ENCODE data around the gene OR14K1. TPM values are rescaled to one million over a fixed set of nuclear protein-coding genes. Genes with fewer than 3 reads are reported as not detected.
"Not testable (repeated sequence)": the region's sequence is repeated elsewhere in the genome, so short reads cannot be mapped to it uniquely, and the experiment has no call there.

OR14K1 gene
- total RNA-seq, 1 experiment from 2014 or later, result not detected

- Histone ChIP-seq H3K9me2 (replicated peaks; ENCODE audit: low read length) (no peaks in the 10 kb centered on the region), H3K4me3 (ENCODE audit: low read length) (no peak overlapping the region), H3K4me2 (ENCODE audit: low read length) (no peak overlapping the region), H3K27ac (ENCODE audit: low read length) (no peak overlapping the region), H4K20me1 (ENCODE audit: low read length) (no peaks in the 10 kb centered on the region), H3K79me2 (ENCODE audit: low read length) (no peaks in the 10 kb centered on the region), H3F3A (ENCODE audit: low read length, unreplicated experiment) (peaks cover 7% of the 10 kb centered on the region), H3K9me3 (ENCODE audit: low read length) (no peaks in the 10 kb centered on the region), H3K9ac (ENCODE audit: low read length) (no peak overlapping the region), H3K4me1 (ENCODE audit: insufficient read depth, low read length) (peaks cover 23% of the 10 kb centered on the region), H3K27me3 (ENCODE audit: low read length) (no peaks in the 10 kb centered on the region), H2AFZ (ENCODE audit: low read length) (no peak overlapping the region), H3K36me3 (ENCODE audit: low read depth, low read length) (no peaks in the 10 kb centered on the region)
- no TSS peak for BruUV-seq (replicated peaks)
- peak; percentile 79 for ATAC-seq
- CTCF ChIA-PET, result no interaction called here
- intact Hi-C loops (cut with micrococcal nuclease), result no loop called here
- no peak for TF ChIP-seq EZH2phosphoT487 (IDR thresholded peaks at IDR 0.05; ENCODE audit: borderline replicate concordance, low read length)
- no peak for TF ChIP-seq EZH2 (IDR thresholded peaks at IDR 0.05; ENCODE audit: low read length, unreplicated experiment)
- TF ChIP-seq CTCF (conservative IDR thresholded peaks at IDR 0.05; ENCODE audit: low read depth, low read length), result no peak
- POLR2A ChIA-PET (ENCODE audit: unreplicated experiment), result no interaction called here
- DNase-seq, result peak; percentile 83
These were observed 2.3 kb downstream of the OR14K1 start for GRCh38 chr1:247740721-247741120.

DNA sequence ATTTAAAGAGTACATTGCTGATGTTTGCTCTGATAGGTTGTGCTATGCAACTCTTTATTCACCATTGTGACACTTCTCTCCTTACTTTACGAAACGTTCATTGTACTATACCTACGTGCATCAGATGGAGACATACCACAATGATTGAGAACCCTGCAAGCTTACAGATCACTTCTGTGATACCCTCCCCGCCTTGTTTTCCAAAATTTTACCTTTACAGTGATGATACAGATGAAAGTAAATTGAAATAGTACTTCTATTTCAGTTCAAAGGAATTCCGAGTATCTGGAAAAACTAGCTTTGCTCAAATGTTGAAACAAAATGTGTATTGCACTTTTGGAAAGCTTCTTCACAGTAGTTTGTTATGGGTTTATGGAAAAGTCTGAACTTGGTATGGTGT lies 3.3 kb downstream of the OR14K1 start:
- peaks cover 33% of the 10 kb centered on the region for H3K4me1 ChIP-seq (ENCODE audit: insufficient read depth, low read length)
- no peak overlapping the region for H2AFZ ChIP-seq (ENCODE audit: low read length)
- no peaks in the 10 kb centered on the region for H3K79me2 ChIP-seq (ENCODE audit: low read length)
- TF ChIP-seq EZH2 (IDR thresholded peaks at IDR 0.05; ENCODE audit: low read length, unreplicated experiment) (no peak), EZH2phosphoT487 (IDR thresholded peaks at IDR 0.05; ENCODE audit: borderline replicate concordance, low read length) (no peak), CTCF (conservative IDR thresholded peaks at IDR 0.05; ENCODE audit: low read depth, low read length) (no peak)
- H3K4me3 ChIP-seq (ENCODE audit: low read length), result no peak overlapping the region
- no TSS peak for BruUV-seq (replicated peaks)
- H3K9ac ChIP-seq (ENCODE audit: low read length), result no peak overlapping the region
- no peaks in the 10 kb centered on the region for H3K9me2 ChIP-seq (replicated peaks; ENCODE audit: low read length)
- CTCF ChIA-PET, result interaction anchor here (0.6 kb wide), 1 partner anchor 311 kb away, joined by 3 read pairs; no protein-coding TSS in a partner anchor
- DNase-seq (peak; percentile 43), ATAC-seq (peak; percentile 30; the same call in 1 of the 2 replicates)
- POLR2A ChIA-PET (ENCODE audit: unreplicated experiment), result interaction anchor here (0.6 kb wide), 1 partner anchor 100 kb away, joined by 3 read pairs; no protein-coding TSS in a partner anchor
- no peaks in the 10 kb centered on the region for H3K27me3 ChIP-seq (ENCODE audit: low read length)
- H4K20me1 ChIP-seq (ENCODE audit: low read length), result no peaks in the 10 kb centered on the region
- no peaks in the 10 kb centered on the region for H3K9me3 ChIP-seq (ENCODE audit: low read length)
- peaks cover 7% of the 10 kb centered on the region for H3F3A ChIP-seq (ENCODE audit: low read length, unreplicated experiment)
- peak overlapping the region; percentile 42 for H3K4me2 ChIP-seq (ENCODE audit: low read length)
- intact Hi-C loops (cut with micrococcal nuclease), result no loop called here
- H3K36me3 ChIP-seq (ENCODE audit: low read depth, low read length), result no peaks in the 10 kb centered on the region
- peak overlapping the region; percentile 28 for H3K27ac ChIP-seq (ENCODE audit: low read length)

DNA sequence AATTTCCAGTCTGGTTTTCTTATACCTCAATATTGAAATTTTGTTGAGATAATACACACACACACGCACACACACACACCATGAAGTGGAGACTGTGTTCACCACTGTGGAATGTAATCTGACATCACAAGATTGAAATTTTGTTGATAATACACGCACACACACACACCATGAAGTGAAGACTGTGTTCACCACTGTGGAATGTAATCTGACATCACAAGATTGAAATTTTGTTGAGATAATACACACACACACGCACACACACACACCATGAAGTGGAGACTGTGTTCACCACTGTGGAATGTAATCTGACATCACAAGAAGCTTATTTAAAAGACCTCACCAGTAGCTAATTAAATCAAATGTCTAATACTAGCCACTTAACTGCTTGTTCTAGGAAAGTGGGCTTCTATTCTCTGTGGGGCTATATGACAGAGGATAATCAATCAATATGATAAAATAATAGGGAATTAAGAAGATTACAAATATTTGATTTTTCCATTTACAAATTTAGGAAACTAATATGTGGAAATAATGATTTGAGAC lies 3.9 kb downstream of the OR14K1 start:
- H3K4me3 ChIP-seq (ENCODE audit: low read length); H3K9me2 ChIP-seq (replicated peaks; ENCODE audit: low read length); H3K27me3 ChIP-seq (ENCODE audit: low read length); H3K9me3 ChIP-seq (ENCODE audit: low read length); H3F3A ChIP-seq (ENCODE audit: low read length, unreplicated experiment); H3K36me3 ChIP-seq (ENCODE audit: low read depth, low read length); H3K9ac ChIP-seq (ENCODE audit: low read length); H3K79me2 ChIP-seq (ENCODE audit: low read length); BruUV-seq (replicated peaks); H4K20me1 ChIP-seq (ENCODE audit: low read length); intact Hi-C loops (cut with micrococcal nuclease); H2AFZ ChIP-seq (ENCODE audit: low read length): not testable (repeated sequence)
- POLR2A ChIA-PET (ENCODE audit: unreplicated experiment), result interaction anchor here (0.6 kb wide), 1 partner anchor 99 kb away, joined by 3 read pairs; no protein-coding TSS in a partner anchor
- H3K4me1 ChIP-seq (ENCODE audit: insufficient read depth, low read length), result peaks cover 36% of the 10 kb centered on the region
- H3K27ac ChIP-seq (ENCODE audit: low read length), result 0 out of 2 replicates have a peak overlapping the region, but pooled peaks have one; percentile 28
- H3K4me2 ChIP-seq (ENCODE audit: low read length), result peak overlapping the region; percentile 42
- peak; percentile 88 for DNase-seq
- peak; percentile 42 for ATAC-seq
- CTCF ChIA-PET, result interaction anchor here (0.6 kb wide), 1 partner anchor 312 kb away, joined by 3 read pairs; no protein-coding TSS in a partner anchor
